HG03045 (cell line): ENCODE data around the gene CADPS.

Experiments
- ATAC-seq: cut with Tn5 transposase; IDR thresholded peaks from one replicate; pipeline ENCODE4 v1.9.1; 2021; ENCODE audit warnings: mild to moderate bottlenecking, moderate library complexity; ENCODE audit not compliant: unreplicated experiment

The CADPS gene

DNA sequence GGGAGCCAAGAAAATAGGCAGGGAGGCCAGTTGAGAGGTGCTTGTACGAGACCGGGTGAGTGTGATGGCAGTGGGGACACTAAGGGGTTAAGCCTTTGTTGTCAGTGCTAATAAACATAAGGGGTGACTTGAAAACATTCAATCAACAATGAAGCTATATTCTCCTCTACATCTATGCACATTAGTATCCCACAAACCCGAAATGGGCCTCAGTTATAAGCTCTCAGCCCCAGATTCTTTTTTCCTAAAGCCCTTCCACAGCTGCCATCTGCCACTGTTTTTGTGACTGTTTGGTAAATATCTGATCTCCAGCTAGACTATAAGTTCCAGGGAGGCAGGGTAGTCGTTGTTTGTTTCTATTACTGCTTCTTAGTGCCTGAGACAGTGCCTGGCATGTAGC is 118.2 kb downstream of the CADPS start:
- ATAC-seq: no peak

DNA sequence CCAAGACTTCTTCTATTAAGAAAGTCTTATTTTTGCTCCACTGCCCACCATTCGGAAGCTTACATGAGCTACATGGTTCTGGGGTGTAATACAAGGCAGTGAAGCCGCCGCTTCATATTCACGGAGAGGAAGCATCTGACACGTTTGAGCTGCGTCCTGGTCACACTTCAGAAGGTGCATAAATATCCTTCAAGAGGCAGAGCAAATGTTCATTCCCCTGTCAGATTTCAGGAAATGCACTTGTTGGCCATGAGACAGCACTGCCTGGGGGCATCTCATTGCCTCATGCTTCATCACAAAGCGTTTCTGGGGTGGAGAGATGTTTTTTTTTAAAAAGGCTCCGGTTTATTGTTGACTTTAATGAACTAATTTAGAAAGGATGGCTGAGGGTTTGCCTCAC is 119.9 kb downstream of the CADPS start:
- no peak for ATAC-seq

DNA sequence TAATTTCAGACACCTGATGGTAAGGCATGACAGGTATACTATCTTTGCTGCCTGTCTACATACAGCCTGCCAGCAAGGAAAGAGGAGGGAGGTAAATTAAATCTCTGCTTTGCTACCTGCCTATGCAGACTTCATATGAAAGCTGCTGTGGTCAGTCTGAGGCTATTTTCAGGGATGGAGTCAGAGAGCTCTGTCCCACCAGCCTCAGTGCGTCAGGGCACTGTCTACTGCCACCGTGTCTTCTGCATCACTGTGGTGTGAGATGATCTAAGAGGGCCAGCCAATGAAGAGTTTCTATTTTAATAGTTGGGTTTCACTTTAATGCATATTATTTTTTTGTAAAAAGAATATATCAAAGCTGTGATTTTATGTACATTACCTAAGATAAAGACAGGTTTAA is 125.6 kb downstream of the CADPS start:
- no peak for ATAC-seq

DNA sequence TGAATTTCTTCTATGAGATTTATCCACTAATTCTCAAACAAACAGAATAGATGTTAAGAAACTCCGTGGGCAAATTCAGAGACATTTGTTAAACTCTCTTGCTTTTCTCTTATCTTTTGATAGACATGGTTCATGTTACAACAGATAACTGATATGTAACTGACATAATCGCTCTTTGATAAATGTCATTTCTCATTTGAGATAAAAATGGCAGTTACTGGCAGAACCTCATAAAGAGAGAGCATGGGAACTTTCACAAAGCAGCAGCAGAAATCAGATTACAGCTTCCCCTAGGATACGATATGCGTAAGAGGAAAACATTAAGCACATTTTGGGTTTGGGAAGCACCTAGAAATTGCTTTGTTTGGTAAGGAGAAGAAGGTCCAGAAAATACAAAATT is 126.1 kb downstream of the CADPS start:
- ATAC-seq: no peak

DNA sequence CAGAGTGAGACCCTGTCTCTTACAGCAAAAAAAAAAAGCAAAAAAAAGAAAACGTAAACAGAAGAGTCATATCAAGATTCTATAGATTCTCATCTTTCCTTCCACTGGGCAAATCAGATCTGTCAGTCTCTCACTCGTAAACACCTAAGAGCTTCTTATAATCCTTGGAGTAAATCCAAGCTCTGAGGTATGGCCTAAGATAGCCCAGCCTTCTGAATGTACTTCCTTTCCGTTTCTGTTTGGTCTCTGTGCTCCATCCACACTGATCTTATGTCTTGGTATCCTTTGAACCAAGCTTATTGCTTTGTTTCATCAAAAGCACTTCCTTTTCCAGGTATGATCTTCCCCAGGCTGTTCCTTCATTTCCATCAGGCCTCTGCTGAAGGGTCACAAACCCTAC is 137.8 kb downstream of the CADPS start:
- ATAC-seq: no peak

DNA sequence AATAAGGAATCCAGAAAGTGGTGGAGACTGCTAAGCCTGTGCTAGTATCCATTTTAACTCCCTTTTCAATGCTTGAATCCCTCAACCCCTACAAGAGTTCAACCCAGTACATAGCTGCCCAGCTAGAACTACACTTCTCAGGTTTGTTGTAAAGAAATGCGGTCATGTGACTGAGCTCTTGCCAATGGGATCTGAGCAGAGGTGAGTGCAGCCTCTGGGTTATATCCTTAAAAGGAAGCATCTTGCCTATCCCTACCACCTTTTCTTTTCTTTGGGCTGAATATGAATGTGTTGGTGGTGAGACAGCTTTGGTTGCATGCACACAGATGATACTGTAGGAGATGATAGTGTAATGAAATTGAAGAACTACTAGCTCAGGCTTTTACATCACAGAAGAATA is 139.7 kb downstream of the CADPS start:
- ATAC-seq: no peak

DNA sequence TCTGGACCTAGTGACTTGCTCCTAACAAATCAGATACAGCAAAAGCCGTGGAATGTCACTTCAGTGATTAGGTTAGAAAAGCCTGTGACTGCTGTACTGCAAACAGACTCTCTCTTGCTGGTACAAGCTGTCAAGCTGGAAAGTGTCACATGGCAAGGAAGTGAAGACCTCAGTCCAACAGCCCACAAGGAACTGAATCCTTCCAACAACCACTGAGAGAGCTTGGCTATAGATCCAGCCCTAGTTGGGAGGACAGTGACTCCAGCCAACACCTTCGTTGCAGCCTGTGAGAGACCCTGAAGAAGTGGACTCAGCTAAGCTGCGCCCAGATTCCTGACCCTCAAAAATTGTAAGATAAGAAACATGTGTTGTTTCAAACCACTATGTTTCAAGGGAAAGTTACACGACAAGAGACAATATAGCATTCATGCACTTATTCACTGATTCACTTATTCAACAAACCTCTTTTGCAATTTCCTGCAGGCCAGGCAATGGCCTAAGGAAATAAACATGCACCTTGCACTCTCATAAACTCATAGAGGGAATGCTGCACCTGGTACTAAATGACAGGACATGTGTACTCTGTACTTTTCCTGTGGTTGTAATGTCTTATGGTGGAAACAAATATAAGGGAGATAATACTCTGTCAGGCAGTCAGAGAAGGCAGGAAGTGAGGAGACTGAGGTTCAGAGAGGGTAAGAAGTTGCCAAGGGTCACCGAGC is 142.9 kb downstream of the CADPS start:
- no peak for ATAC-seq

DNA sequence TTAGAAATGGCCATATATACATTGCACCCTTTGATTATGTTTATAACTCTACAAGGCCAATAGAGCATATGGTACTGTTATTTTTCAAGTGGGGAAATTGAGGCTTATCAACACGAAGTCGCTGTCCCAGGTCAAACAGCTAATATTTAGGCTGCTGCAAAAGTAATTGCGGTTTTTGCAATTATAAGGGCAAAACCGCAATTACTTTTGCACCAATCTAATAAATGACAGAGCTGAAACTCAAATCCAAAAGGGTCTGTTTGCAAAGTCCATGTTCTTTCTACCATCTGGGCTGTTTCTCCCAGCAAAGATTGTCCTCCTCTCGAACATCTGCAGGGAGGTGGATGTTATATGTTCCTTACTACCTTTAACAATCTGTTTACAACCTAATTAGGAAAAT is 147.2 kb downstream of the CADPS start:
- no peak for ATAC-seq

DNA sequence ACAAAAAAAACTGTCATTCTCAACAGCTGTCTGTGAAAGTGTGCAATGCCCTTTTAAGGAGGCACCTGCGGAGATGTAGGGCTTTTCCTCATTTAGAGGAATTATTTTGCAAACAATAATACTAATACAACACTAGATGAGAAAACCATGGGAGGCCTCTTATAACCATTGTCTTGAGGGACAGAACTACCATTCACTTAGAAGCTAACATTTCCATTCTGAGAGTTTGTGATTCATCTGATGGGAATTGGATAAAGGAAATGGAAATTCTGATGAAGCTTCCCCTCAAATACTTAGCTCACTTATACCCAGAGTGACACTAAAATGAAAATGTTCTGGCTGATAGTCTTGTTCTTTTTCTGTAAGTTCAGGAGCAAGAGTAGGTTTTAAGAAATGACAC is 147.7 kb downstream of the CADPS start:
- ATAC-seq: no peak

DNA sequence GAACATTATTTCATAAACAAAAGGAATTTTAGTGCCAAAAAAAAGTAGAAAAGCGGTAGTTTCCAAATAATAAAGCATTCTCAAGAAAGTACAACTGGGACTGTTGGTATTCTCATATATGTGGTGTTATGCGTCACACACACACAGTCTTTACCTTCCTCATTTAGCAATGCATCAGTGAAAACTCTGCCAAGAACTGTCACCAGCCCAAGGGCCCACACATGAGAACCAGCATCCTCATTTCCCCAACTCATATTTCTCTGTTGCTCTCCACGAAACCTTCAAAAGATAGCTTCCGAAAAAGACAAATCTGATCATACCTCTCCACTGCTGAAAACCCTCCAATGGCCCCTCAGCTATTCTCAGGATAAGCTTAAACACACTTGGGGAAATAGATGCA is 150.7 kb downstream of the CADPS start:
- no peak for ATAC-seq

DNA sequence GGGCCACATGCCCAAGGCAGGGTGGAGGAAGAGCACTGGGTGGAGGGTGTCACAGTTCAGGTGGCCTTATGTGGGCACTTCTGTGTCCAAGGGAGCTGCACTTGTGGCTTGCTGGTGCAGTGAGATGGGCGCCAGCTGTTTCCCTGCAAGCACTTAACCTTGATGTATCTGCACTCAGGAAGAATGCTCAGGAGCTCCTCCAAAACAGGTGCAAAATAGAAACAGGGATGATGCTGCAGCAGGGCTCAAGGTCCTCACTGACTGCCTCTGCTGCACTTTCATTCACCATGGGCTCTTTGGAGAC is 151.3 kb downstream of the CADPS start:
- no peak for ATAC-seq

DNA sequence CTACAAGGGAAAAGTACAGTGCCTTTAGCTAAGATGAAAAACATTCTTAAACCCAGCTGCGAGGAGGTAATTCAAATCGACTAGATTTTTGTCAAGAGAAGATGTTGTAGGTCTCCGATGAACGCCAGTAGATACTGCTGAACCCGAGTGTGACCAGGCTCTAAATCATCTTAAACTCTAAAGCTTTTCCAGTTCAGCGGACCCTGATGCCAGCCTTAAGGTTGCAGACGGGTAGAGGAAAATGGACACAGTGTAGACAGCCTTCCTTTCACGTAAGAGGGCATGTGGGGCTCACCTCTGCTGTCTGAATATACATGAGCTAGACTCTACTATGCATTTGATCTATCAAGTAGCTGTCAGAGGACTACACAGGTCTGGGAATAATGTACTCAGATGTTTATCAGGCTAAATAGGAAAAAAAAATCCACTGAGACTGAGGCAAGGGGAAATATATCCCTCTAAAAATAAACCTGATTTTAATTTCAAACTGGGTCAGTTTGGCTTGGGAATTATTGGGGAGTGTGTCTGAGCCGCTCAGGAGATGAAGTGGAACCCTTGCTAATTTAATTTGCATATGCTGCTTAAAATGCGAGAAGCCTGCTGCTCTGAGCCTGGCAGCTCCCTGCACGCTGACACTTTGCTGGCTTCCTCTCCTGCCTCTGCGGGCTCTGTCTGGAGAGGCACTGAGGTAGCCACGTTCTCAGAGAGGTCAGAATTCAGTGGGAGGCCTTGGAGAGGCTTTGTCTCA is 151.9 kb downstream of the CADPS start:
- no peak for ATAC-seq

DNA sequence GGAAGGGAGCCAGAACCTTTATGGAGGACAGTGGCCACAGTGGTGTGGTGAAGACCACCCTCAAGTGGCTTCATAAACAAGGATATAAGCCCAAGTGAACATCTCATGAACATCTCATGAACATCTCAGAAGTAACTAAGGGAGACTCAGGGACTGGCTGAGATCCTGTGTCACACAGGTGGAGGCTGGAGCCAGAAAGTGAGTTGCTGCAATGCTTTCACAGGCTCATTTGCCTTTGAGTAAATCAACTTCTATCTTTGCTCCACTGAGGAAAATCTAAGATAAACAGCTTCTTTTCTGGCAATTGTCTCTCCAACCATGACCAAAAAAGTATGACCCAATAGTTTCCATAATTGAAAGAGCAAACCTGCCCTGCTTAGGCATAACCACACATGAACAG is 152.9 kb downstream of the CADPS start:
- no peak for ATAC-seq

DNA sequence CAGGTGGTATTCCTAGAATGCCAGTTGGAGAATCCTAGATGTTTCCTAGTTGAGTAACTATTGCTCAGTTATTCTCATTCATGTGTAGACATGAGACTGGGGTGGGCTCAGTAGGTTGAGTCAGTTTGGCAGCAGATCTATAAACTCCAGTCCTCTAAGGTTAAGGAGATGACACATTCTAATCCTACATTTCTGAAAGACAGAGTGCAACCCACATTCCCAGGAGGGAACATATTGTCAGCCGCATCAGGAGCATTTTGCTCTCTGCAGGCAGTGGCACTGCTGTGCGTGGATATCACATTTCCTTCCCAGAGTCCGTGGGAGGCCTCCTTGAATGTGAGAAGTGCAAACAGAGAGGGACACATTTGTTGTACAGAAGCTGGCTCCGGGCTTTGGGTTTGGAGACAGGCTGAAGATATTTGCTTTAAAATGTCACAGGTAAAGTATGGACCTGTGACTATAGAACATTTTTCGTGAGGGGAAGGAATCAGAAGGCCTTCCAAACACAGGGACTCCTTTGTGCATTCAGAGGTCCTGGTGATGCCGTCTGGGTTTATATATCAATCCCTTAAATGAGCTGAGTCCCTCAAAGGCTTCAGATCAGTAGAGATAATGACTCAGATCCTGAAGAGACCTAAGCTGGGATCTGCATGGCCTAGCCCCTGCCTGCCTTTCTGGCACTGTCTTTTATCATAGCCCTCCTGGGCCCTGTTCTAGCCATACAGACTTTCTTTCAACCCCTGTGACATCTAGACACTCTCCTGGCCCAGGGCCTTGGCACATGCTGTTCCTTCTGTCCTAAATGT is 156.5 kb downstream of the CADPS start:
- no peak for ATAC-seq

DNA sequence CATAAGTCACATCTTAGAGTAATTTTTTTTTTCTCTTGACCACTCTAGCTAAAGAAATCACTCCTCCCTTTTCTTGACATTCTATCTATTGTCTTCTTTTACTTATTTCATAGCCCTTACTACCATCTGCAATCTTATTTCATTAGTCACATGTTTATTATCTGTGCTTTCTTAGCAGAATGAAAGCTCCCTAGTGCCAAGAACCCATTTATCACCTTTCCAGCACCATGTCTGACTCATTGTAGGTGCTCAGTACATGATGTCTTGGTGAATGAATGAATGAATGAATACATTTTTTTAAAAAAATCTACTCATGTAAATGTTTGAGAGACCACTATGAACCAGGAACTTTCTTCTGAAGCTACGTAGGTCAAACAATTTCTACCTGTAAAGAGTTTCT is 157.2 kb downstream of the CADPS start:
- ATAC-seq: no peak

DNA sequence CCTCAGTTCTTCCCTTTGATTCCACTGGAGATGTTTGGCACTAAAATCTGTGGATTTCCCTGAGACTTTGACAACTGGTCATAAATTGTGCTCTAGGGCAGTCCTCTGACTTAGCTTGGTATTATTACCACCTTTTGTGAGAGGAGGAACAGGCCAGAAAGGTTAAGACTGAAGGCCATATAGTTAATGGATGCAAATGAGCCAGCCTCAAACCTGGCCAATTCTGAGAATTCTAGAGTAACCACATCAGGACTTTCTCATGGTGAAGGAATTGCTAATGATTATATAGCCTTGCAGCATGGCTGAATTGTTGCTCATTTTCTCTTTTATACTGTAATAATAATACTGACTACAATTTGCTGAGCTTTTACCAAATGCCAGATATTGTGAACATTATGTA is 162.5 kb downstream of the CADPS start:
- ATAC-seq: no peak

DNA sequence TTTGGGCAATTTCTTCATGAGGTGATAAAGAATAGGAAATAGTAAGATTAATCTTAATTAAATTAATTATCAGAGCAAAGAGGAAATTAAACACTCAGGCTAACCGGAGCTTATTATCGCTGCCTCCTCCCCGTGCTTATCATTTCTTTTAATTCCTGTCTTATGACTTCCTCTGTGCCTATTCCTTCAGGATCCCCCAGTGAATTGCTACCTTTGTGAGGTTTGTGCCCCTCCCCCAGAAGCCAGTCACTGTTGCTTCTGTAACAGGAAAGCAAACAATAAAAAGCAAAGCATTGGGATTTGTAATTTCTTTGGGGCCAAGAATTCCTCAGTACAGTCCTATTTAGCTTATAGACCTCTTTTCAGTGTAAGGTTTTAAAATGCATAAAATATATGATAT is 164.5 kb downstream of the CADPS start:
- no peak for ATAC-seq

DNA sequence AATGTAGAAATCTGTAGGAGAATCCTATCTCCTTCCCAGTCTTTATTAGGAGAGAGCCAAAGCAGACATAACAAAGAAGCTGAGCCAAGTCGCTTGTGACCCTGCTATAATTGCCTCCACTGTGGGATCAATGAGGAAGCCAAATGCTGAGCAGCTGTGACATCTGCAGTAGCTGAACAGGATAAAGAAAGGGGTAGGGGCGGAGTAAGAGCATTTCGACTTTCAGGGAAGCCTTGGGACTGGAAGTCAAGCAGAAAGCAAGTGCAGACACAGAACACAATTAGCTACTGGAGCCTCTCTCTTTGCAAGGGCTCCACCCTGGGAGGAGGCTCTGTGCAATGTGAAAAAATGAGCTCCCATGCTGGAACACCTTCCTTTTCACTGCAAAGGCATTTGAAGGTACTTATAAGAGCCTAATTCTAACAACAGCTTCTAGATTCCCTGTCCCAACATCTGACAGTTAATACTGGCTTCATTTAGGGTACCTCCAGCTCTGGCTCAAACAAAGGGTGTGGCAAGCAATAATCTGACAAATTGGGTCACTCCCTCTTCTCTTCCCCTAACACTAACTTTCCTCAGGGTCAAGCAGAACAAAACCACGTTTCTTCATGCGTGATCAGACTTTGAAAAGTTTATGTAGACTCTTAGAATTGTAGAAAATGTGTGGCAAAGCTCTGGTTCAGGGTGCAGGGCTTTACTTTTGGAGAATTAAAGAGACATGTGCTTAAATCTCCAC is 166.4 kb downstream of the CADPS start:
- no peak for ATAC-seq

DNA sequence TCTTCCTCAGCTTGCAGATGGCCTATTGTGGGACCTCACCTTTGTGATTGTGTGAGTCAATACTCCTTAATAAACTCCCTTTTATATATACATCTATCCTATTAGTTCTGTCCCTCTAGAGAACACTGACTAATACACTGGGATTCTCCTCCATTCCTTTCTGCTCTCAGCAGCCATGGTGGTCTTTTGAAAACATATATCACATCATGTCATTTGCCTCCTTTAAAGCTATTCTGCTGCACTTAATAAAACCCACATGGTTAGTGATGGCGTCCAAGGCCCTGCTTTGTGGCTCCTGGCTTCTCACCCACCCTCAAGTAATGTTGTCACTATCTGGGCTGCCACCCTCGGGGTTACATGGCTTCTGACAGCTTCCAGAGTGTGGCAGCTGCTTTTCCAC is 169.5 kb downstream of the CADPS start:
- ATAC-seq: no peak

DNA sequence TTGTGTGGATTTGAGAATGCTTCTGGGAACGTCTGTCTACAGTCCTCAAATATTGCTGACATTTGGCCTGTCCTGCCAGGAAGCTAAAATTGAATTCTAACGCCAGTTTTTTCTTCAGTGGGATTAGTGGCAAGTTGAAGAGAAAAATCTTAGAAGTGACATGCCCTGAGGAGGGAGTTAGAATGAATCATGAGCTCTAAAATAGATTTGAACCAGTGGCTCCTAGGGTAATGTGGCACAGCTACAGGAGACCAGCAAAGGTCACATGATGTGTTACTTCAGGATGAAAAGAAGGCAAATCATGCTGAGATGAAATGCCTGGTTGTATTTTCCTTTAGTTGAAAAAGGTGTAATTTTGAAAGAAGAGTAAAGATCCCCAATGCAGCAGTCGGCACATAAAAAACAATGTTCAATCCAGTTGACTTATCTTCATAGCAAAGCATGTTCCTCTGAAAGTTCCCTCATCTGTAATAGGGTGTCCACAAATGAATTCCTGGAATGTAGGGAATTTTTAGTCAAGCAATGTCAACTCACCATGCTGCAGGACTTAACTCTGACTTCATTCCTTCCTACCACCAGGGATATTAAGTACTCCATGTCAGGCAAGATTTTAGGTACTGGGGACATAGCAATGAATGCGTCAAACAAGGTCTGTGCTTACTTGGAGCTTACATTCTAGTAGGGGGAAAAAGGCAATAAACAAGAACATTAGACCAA is 171.6 kb downstream of the CADPS start:
- no peak for ATAC-seq

DNA sequence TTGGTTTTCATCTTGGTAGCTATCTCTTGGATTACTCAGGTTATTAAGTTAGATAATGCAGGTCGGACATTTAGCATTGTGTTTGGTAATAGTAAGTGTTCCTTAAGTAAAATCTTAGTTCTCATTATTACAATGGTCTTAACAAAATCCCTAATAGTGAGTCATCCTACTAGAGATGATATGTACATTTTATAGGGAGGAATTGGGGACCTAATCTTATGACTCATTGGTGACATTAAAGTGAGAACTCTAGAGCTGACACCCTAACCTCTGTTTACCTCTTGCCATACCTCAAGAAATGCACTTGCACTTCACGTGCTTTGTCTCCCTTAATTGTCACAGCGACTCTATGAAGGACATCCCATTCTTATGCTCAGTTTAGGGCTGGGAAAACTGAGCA is 174.9 kb downstream of the CADPS start:
- ATAC-seq: no peak
